ENCODE measurements around the gene TAX1BP3. TPM values are rescaled to one million over a fixed set of nuclear protein-coding genes. Genes with fewer than 3 reads are reported as not detected.

TAX1BP3 gene
- total and polyA plus RNA-seq, 9 of the 15 experiments (the other 6 are each of a cell fraction or from before 2014, with no cell fraction given), result 0.99 to 14.5 (median 6.2) TPM

- TF ChIP-seq FOXJ2 (tag; IDR thresholded peaks at IDR 0.05) (no peak), CREB3L1 (IDR thresholded peaks at IDR 0.05; ENCODE audit: borderline replicate concordance, low read depth) (no peak), GTF2A2 (tag; IDR thresholded peaks at IDR 0.05) (no peak), EP400 (IDR thresholded peaks at IDR 0.05) (no peak), RFX5 (IDR thresholded peaks at IDR 0.05; ENCODE audit: low read depth, low read length) (no peak), HMGXB4 (CRISPR knock-in tag; IDR thresholded peaks at IDR 0.05) (no peak), ZNF518B (CRISPR knock-in tag; IDR thresholded peaks at IDR 0.05) (no peak), PREB (CRISPR knock-in tag; IDR thresholded peaks at IDR 0.05) (no peak), ZNF551 (CRISPR knock-in tag; IDR thresholded peaks at IDR 0.05) (no peak), ZFP30 (CRISPR knock-in tag; IDR thresholded peaks at IDR 0.05; ENCODE audit: borderline replicate concordance) (no peak), PHF21A (IDR thresholded peaks at IDR 0.05; ENCODE audit: borderline replicate concordance, low read depth) (no peak), MEIS2 (IDR thresholded peaks at IDR 0.05; ENCODE audit: partially characterized antibody) (no peak), TRIM25 (IDR thresholded peaks at IDR 0.05; ENCODE audit: borderline replicate concordance) (no peak), OTX1 (CRISPR knock-in tag; IDR thresholded peaks at IDR 0.05) (no peak), ZNF639 (CRISPR knock-in tag; conservative IDR thresholded peaks at IDR 0.05 in 1 of 2, IDR thresholded peaks at IDR 0.05 in 1 of 2) (no peak), MCM5 (IDR thresholded peaks at IDR 0.05; ENCODE audit: low read depth) (no peak)
These were observed 32.8 kb downstream of the TAX1BP3 start (continued) for GRCh38 chr17:3635474-3636153.

All from K562 (cell line).